ENCODE results near the gene PHACTR2. TPM values are rescaled to one million over a fixed set of nuclear protein-coding genes. Genes with fewer than 3 reads are reported as not detected.

PHACTR2 gene
- total RNA-seq, 1 experiment from 2014 or later: 27.6 TPM

GRCh38 chr6:143759666-143760065, 81.9 kb downstream of the PHACTR2 start:
- Histone ChIP-seq H4K20me1 (ENCODE audit: insufficient read depth) (no peaks in the 10 kb centered on the region), H3K9ac (ENCODE audit: low read length) (no peak overlapping the region), H3K9me3 (ENCODE audit: control insufficient read depth in 1 of 2, insufficient read depth in 1 of 2, low read depth in 1 of 2, low read length in 2 of 2) (no peaks in the 10 kb centered on the region), H3K4me3 (replicated peaks in 1 of 2; ENCODE audit: low read depth in 1 of 2, low read length in 2 of 2) (no peak overlapping the region), H3K36me3 (ENCODE audit: control insufficient read depth in 1 of 2, insufficient read depth in 2 of 2, low read length in 2 of 2) (no peaks in the 10 kb centered on the region), H2AFZ (ENCODE audit: low read depth, low read length, poor library complexity, severe bottlenecking) (no peak overlapping the region), H3K4me1 (ENCODE audit: control insufficient read depth in 1 of 2, insufficient read depth in 2 of 2, low read length in 2 of 2) (peaks cover 0 to 5% of the 10 kb centered on the region in 2 experiments; a peak in 1 of 4 replicates), H3K79me2 (ENCODE audit: insufficient read depth, low read length) (no peaks in the 10 kb centered on the region), H3K27ac (ENCODE audit: low read depth, low read length) (no peak overlapping the region), H3K9me2 (ENCODE audit: insufficient read depth) (no peaks in the 10 kb centered on the region), H3K4me2 (ENCODE audit: low read length) (no peak overlapping the region), H3K27me3 (ENCODE audit: insufficient read depth, low read length) (no peaks in the 10 kb centered on the region)
- ATAC-seq (no peak), DNase-seq (ENCODE audit: low read depth, low spot score) (no peak)
- ChIA-PET CTCF (no interaction called here), RAD21 (ENCODE audit: low non-redundant PET in 1 of 2, low total read pairs in 2 of 2, uncharacterized antibody in 2 of 2, unreplicated experiment in 2 of 2) (no interaction called here), POLR2A (no interaction called here)
- no TSS peak for BruUV-seq (replicated peaks)
- no peak for TF ChIP-seq ZFX (IDR thresholded peaks at IDR 0.05)
- TF ChIP-seq TCF7L2 (IDR thresholded peaks at IDR 0.05; ENCODE audit: borderline replicate concordance, extremely low read depth, insufficient read depth, insufficient read length): no peak
- TF ChIP-seq, protein P1, sequence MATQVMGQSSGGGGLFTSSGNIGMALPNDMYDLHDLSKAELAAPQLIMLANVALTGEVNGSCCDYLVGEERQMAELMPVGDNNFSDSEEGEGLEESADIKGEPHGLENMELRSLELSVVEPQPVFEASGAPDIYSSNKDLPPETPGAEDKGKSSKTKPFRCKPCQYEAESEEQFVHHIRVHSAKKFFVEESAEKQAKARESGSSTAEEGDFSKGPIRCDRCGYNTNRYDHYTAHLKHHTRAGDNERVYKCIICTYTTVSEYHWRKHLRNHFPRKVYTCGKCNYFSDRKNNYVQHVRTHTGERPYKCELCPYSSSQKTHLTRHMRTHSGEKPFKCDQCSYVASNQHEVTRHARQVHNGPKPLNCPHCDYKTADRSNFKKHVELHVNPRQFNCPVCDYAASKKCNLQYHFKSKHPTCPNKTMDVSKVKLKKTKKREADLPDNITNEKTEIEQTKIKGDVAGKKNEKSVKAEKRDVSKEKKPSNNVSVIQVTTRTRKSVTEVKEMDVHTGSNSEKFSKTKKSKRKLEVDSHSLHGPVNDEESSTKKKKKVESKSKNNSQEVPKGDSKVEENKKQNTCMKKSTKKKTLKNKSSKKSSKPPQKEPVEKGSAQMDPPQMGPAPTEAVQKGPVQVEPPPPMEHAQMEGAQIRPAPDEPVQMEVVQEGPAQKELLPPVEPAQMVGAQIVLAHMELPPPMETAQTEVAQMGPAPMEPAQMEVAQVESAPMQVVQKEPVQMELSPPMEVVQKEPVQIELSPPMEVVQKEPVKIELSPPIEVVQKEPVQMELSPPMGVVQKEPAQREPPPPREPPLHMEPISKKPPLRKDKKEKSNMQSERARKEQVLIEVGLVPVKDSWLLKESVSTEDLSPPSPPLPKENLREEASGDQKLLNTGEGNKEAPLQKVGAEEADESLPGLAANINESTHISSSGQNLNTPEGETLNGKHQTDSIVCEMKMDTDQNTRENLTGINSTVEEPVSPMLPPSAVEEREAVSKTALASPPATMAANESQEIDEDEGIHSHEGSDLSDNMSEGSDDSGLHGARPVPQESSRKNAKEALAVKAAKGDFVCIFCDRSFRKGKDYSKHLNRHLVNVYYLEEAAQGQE (IDR thresholded peaks at IDR 0.05; ENCODE audit: low read depth): no peak
- no peak for TF ChIP-seq YY1 (IDR thresholded peaks at IDR 0.05; ENCODE audit: extremely low read depth, insufficient replicate concordance, low read depth, low read length)
- no peak for TF ChIP-seq SRF (IDR thresholded peaks at IDR 0.05; ENCODE audit: low read depth)
- no peak for TF ChIP-seq CTCF (IDR thresholded peaks at IDR 0.05 in 2 of 3, conservative IDR thresholded peaks at IDR 0.05 in 1 of 3; ENCODE audit: borderline replicate concordance in 1 of 3, insufficient read depth in 1 of 3, low read depth in 2 of 3, low read length in 2 of 3)
- TF ChIP-seq POLR2AphosphoS5 (IDR thresholded peaks at IDR 0.05; ENCODE audit: low read depth, low read length): no peak
- TF ChIP-seq, protein P2, sequence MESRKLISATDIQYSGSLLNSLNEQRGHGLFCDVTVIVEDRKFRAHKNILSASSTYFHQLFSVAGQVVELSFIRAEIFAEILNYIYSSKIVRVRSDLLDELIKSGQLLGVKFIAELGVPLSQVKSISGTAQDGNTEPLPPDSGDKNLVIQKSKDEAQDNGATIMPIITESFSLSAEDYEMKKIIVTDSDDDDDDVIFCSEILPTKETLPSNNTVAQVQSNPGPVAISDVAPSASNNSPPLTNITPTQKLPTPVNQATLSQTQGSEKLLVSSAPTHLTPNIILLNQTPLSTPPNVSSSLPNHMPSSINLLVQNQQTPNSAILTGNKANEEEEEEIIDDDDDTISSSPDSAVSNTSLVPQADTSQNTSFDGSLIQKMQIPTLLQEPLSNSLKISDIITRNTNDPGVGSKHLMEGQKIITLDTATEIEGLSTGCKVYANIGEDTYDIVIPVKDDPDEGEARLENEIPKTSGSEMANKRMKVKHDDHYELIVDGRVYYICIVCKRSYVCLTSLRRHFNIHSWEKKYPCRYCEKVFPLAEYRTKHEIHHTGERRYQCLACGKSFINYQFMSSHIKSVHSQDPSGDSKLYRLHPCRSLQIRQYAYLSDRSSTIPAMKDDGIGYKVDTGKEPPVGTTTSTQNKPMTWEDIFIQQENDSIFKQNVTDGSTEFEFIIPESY (IDR thresholded peaks at IDR 0.05; ENCODE audit: extremely low read depth, insufficient replicate concordance, low read length): no peak
- no peak for TF ChIP-seq FOSL1 (IDR thresholded peaks at IDR 0.05; ENCODE audit: low read depth)
- TF ChIP-seq JUND (IDR thresholded peaks at IDR 0.05): no peak
- no peak for TF ChIP-seq EGR1 (IDR thresholded peaks at IDR 0.05; ENCODE audit: low read depth)
- TF ChIP-seq POLR2A (IDR thresholded peaks at IDR 0.05; ENCODE audit: borderline replicate concordance, extremely low read depth, insufficient read depth, insufficient read length): no peak
- no peak for TF ChIP-seq SIN3A (IDR thresholded peaks at IDR 0.05; ENCODE audit: low read depth)
- intact Hi-C loops (cut with micrococcal nuclease): no loop called here
